ENCODE data around the gene GSE1.

GSE1 gene

GRCh38 chr16:85574672-85575475, 38.2 kb upstream of the GSE1 start:
- no peak for DNase-seq (ENCODE audit: low spot score)

- DNase-seq (ENCODE audit: low spot score) = no peak
These were observed 37.2 kb upstream of the GSE1 start for GRCh38 chr16:85575920-85576319.

GRCh38 chr16:85576944-85577343, 36.2 kb upstream of the GSE1 start:
- DNase-seq (ENCODE audit: low spot score) = no peak

- no peak for DNase-seq (ENCODE audit: low spot score)
These were observed 35.1 kb upstream of the GSE1 start for GRCh38 chr16:85577899-85578598.

- DNase-seq (ENCODE audit: low spot score) = no peak
These were observed 34.5 kb upstream of the GSE1 start for GRCh38 chr16:85578599-85578948.

GRCh38 chr16:85579191-85579590, 33.9 kb upstream of the GSE1 start:
- DNase-seq (ENCODE audit: low spot score) = no peak

- DNase-seq (ENCODE audit: low spot score) = no peak
These were observed 33.1 kb upstream of the GSE1 start for GRCh38 chr16:85579923-85580580.

- no peak for DNase-seq (ENCODE audit: low spot score)
These were observed 32.4 kb upstream of the GSE1 start for GRCh38 chr16:85580684-85581083.

GRCh38 chr16:85582229-85582991, 30.7 kb upstream of the GSE1 start:
- DNase-seq (ENCODE audit: low spot score) = no peak

GRCh38 chr16:85583491-85584181, 29.5 kb upstream of the GSE1 start:
- no peak for DNase-seq (ENCODE audit: low spot score)

- DNase-seq (ENCODE audit: low spot score) = no peak
These were observed 28.9 kb upstream of the GSE1 start for GRCh38 chr16:85584267-85584666.

- no peak for DNase-seq (ENCODE audit: low spot score)
These were observed 28.3 kb upstream of the GSE1 start for GRCh38 chr16:85584819-85585282.

GRCh38 chr16:85585711-85586110, 27.4 kb upstream of the GSE1 start:
- DNase-seq (ENCODE audit: low spot score) = no peak

- DNase-seq (ENCODE audit: low spot score) = no peak
These were observed 26.6 kb upstream of the GSE1 start for GRCh38 chr16:85586380-85587104.

GRCh38 chr16:85587762-85588556, 25.2 kb upstream of the GSE1 start:
- no peak for DNase-seq (ENCODE audit: low spot score)

GRCh38 chr16:85588562-85589503, 24.3 kb upstream of the GSE1 start:
- no peak for DNase-seq (ENCODE audit: low spot score)

- DNase-seq (ENCODE audit: low spot score) = no peak
These were observed 23.2 kb upstream of the GSE1 start for GRCh38 chr16:85589688-85590505.

GRCh38 chr16:85590506-85590832, 22.7 kb upstream of the GSE1 start:
- DNase-seq (ENCODE audit: low spot score) = no peak
